Left forelimb (tissue), 1 donor: ENCODE measurements around the gene RAB6A.
"Not testable (repeated sequence)": the region's sequence is repeated elsewhere in the genome, so short reads cannot be mapped to it uniquely, and the experiment has no call there.

Experiments
- DNase-seq: peaks from one replicate; pipeline ENCODE4 v3.0.0-alpha.2; 2018; ENCODE audit warnings: low spot score

RAB6A gene

DNA sequence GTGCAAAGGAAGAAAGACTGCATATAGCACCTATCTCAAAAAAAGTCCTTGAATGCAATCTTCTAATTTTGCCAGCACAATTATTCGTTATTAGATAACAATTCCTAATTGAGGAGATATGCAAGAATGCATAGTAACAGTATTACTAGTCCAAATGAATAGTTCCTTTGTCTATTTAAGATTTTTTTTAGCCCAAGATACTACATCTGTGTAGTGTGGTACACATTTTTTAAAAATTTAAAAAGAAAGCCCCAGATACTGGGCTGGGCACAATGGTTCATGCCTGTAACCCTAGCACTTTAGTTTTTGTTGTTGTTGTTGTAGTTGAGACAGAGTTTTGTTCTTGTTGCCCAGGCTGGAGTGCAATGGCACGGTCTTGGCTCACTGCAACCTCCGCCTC, 43.7 kb downstream of the RAB6A start:
- no peak for DNase-seq

DNA sequence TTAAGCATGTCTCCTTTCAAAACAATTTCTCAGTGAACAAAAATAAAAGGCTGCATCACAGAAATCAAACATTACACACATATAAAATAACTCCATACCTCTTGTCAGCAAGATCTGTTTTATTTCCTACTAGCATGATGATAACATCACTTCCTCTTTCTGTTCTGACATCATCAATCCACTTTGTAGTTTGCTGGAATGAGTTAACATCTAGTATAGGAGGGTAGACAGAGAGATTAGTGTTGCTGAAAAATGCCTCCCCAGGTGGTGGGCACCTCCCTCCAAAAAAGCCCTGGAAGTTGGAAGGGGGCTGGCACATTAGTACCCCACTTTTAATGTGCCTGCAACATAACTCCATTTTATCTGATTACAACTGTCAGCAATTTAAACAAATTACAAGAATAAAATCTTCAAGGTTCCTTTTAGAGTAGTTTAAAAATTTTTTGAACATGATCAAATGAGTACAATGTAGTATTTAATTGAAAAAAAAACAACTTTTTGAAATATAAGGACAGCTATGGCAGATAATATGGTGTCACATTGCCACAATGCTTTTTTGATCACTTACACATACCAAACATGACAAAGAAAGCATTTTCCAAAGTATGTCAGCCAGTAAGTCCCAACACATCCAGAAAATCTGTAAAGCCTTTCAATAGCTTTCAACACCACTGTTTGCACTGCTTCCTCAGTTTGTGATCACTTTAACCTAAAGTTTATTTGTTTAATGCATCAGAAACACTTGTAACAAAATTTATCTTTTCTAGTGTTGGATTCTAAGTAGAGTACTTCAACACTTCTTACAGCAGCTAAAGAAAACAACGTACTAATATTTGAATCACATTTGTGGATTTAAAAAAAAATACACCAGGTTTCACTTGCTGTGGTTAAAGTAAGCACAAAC, 44.5 kb downstream of the RAB6A start:
- no peak for DNase-seq

DNA sequence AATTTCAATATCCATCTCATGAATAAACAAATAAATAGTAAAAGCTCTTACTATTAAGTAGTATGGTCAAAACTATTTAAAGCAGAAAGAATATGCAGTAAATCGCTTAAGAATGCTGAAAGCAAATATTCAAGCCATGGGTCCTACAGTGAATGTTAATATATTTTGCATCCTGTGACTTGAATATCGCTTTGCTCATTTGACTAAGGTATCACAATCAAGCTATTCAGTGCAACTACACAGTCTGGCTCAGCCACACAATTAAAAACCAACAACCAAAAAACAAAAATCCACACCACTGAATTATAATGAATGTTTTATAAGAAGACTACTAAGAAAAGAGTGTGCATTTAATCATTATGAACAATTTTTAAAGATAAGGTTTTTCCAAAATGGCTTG, 45.3 kb downstream of the RAB6A start:
- no peak for DNase-seq

DNA sequence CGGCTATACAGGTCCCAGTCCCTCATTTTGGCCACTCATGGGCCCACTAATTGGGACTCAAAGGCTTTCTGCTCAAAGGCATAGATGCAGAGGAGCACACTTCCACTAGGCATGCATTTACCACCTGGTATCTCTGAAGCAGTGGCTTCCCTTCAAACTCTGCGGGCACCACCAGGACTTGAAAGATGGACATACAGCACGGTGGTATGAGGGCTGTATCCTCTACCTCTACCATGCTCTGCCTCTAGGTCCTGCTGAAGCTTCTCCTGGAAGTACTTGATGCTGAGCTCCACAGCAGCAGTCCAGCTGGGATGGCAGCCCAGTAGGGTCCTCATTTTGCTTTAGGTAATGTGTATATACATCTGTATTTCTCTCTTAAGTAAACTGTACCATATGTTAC, 49.9 kb downstream of the RAB6A start:
- no peak for DNase-seq

DNA sequence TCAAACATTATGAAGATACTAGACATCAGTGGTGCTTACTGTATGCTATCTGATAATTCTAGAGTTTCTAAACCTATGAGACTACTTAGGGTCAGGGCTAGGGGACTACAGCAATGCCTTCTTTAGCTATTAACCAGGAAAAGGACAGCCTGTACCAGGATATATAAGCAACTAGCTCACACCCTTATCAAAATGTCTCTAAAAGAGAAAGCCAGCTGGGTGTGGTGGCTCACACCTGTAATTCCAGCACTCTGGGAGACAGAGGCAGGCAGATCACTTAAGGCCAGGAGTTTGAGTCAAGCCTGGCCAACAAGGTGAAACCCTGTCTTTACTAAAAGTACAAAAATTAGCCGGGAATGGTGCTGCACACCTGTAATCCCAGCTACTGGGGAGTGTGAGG, 55.8 kb downstream of the RAB6A start:
- DNase-seq = no peak

DNA sequence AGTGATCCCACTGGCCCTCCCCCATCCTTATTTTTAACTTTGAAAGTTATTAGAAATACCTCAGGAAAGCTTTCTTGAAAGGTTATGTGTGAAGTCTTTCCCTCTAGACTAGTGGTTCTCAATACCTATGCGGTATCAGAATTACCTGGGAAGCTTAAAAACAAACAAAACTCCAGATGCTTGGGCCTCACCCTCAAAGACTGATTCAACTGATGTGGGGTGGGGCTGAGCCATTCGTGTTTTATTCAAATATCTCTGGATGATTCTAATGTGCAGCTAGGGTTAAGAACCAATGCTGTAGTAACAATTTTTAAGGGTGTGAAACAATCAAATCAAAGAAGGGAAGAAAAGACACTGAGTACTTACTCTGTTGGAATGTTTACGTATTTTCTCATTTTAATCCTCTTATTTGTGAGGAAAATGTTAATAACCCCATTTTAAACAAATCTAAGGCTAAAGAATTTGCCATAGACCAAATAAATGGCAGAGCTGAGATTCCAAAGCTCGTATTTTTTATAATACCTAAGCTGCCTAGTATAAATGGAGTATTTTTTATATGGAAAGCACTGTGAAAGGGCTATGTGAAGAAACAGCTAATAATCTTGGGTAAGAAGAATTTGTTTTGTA, 66.9 kb downstream of the RAB6A start:
- DNase-seq = no peak

DNA sequence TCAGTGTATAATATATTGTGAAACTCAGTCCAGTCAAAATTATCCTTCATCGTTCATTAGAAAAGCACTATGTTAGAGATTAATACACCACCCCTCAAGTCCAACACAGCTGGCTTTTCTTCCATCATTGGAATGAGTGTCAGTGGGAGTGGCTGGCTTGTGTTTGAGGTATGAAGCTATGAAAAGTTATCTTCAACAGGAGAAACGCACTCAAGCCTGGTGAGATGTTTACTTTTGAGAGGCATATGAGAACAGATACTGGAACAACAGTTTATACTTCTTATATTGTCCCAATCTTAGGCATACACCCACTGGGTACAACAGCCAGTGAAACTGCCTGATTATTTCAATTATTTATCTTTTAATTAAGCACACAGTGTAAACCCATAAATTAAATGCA, 80.2 kb downstream of the RAB6A start:
- no peak for DNase-seq

DNA sequence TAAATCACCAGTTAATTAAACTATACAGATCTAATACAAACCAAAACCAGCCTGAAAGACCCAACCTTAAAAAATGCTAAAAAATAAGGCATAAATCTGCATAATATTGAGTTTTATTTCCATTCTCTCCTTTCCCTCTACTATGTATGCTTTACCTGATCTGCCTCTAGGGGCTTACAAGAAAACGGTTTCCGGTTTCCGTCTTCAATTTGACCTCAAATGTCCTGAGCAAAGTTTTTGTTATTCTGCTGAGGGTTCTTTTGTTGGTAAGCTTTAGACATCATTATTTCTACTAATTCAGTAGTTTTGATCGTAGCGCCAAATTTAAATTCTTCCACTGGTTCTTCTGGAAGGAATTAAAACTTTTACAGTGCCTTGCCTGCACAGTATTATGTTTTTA, 84.3 kb downstream of the RAB6A start:
- not testable (repeated sequence) for DNase-seq

DNA sequence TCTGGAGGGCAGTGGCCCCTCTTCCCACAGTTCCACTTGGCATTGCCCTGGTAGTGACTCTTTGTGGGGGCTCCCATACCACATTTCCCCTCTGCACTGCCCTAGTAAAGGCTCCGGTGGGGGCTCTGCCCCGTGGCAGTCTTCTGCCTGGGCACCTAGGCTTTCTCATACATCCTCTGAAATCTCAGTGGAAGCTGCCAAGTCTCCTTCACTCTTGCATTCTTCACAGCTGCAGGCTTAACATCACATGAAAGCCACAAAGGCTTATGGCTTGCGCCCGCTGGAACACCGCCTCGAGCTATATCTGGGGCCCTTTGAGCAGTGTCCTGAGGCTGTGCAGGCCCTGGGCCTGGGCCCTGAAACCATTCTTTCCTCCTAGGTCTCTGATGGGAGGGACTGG, 89.2 kb downstream of the RAB6A start:
- no peak for DNase-seq

DNA sequence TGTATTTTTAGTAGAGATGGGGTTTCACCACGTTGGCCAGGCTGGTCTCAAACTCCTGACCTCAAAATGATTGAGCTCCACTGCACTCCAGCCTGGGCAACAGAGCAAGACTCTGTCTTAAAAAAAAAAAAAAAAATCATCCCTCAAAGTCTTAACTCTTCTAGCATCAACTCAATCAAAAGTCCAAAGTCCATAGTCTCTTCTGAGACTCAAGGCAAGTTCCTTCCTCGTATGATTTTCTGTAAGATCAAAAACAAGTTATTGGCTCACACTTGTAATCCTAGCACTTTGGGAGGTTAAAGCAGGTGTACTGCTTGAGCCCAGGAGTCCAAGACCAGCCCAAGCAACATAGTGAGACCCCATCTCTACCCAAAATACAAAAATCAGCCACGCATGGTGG, 90.1 kb downstream of the RAB6A start:
- no peak for DNase-seq

DNA sequence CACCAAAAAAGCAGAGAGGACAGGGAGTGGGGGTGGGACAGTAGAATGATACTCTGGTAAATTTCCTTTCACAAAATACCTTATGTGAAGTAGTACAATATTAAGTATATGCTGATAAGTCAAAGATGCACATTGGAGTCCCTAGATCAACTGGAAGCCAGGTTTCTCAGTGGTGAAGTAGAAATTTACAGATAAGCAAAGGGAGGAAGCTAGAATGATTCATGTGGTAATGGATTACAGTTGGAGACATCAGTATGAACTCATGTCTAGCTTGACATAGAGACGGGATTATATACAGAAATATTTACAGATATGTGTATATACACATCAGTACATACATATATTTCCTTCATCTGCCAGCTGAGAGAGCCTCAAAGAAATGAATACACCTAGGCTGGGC, 93.0 kb downstream of the RAB6A start:
- no peak for DNase-seq

DNA sequence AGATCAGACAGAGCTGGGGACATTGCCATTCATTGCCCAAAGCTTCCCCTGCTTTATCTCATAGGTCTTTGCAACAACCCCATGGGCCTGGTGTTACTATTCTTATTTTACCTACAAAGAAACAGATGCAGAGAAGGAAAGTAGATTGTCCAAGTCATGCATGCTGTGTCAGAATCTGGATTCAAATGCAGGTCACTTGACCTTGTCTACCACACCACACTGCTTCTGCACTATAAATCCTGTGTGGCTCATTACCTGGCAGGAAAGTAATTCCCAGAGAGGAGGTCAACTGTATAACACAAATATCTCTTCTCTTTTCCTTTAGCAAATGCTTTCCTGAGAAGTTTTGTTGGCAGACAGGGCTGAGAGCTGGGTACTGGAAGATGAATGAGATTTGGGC, 96.0 kb downstream of the RAB6A start:
- DNase-seq = no peak

DNA sequence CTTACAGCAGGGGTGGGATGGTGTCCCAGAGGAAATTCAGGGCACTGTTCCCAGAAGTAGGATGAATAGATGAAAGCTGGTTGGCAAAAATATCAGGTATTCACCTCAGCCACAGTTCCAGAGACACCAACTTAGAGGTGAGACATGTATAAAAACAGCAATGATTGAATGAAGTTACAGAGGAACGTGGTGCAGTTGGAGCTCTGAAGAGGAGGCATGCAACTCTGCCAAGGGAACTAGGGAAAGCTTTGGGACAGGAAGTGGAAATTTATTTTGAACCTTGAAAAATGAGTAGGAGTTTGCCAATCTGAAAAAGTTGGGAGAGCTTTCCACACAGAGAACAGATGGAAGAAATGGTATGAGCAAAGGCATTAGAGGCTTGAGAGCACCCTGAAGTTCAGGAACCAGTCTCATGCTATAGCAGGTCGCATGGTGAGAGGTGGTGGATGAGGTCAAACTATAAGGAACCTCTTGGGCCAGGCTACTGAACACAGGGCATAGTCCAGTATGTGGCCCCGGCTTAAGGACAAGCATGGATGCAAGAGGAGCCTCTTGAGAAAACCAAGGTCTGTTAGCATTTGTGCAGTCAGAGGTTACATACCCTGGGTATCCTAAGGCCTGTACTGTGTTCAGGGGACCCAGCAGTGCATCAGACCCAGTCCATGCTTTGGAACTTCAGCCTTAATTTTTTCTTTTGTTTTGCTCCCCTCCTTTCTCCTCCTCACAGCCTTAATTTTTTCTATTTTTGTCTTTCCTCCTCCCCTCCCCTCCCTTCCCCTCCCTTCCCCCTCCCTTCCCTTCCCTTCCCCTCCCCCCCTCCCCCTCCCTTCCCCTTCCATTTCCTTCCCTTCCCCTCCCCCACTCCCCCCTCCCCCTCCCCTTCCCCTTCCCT, 97.0 kb downstream of the RAB6A start:
- no peak for DNase-seq

DNA sequence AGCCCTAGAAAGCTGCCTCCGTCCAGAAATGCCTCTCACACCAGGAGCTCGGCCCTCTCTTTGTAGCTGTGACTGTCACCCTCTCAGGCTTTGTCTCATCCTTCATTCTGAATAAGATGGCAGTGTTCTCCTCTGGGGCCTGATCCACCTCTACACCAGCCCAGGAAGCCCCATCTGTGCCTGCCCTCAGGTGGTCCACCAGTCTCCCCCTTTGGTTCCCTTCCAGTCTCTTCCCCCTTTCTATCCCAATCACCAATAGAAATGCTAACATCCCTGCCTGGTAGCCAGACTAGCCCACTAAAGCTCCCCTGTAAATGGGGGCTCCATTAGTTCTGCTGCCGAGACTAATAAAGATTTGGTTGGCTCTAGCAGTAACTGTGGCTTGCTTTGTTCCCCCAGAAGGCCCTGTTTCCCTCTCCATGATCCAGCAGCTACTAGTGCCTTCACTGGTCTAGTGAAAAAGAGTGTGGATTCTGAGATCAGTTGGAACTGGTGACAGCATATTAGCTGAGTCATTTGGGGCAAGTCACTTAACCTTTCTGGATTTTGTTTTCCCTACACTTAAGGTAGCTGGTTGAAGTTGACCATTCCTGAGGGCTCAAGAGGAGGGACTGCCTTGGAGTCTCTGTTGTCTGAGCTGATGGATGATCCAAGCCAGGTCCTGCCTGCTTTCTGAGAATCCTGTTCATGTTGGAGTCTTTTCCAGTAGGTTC, 98.3 kb downstream of the RAB6A start:
- no peak for DNase-seq

DNA sequence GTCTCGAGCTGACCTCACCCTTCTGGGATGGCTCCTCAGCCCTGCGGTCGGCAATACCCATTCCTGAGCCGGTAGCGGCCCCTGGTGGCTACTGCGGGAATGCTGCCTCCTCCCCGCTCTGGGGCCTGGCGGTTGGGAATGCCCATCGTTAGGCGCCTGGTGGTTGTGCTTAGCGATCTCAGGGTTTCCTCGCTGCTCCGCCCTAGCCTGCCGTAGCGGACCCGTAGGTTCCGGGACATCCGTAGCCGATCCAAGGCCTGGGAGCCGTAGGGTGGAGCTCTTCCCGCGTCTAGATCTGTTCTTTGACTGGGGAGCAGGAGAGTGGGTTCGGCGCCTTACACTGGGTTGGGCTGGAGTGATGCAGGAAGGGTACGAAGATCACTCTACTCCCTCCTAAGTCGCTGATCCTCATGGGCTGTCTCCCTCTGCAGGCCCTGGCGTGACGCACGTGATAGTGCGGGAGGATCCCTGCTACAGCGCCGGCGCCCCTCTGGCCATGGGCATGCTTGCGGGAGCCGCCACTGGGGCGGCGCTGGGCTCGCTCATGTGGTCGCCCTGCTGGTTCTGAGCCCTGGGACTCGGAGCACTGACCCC, 99.7 kb downstream of the RAB6A start:
- DNase-seq = peak; percentile 95

DNA sequence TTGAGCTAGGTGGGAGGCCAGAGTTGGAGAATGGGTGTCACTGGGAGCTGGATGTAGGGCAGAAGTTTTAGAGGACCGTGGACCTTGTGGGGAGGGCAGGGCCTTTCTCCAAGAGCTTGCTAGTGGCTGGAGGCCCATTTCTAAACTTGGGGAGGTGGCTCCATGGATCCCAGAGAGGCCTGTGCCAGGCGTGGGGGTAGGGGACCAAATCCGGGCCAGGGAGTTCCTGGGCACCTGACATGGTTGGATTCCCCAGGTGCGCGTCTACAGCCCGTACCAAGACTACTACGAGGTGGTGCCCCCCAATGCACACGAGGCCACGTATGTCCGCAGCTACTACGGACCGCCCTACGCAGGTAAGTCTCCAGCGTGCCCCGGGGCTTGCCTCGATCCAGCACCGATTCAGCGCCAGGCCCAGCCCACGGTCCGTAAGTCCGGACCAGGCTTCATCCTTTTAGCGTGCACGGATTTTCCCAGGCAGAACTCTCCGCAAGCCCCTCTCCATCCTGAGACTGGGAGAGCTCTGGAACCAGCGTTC, 100.3 kb downstream of the RAB6A start:
- DNase-seq = no peak

DNA sequence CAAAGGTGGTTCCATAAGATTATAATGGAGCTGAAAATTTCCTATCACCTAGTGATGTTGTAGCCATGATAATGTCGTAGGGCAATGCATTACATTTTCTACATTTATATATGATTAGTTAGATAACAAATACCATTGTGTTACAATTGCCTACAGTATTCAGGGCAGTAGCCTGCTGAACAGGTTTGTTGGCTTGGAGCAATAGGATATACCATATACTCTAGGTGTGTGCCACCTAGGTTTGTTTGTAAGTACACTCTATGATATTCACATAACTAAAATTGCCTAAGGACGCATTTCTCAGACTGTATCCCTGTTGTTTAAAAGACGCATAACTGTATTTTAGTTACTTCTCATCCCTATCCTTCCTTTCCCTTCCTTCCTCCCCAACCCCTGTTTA, 100.9 kb downstream of the RAB6A start:
- no peak for DNase-seq

DNA sequence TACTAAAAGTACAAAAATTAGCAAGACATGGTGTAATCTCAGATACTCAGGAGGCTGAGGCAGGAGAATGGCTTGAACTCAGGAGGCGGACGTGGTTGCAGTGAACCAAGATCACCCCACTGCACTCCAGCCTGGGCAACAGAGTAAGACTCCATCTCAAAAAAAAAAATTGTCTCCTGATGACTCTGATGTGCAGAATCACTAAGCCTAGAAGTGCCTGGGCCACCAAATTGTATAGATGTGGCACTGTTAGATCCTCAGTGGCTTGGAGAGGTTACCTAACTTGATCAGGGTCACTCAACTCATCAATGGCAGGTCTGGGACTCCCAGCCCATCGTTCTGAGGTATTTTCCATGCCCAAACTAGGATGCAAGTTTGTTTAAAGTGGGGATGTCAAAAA, 103.9 kb downstream of the RAB6A start:
- DNase-seq = no peak

DNA sequence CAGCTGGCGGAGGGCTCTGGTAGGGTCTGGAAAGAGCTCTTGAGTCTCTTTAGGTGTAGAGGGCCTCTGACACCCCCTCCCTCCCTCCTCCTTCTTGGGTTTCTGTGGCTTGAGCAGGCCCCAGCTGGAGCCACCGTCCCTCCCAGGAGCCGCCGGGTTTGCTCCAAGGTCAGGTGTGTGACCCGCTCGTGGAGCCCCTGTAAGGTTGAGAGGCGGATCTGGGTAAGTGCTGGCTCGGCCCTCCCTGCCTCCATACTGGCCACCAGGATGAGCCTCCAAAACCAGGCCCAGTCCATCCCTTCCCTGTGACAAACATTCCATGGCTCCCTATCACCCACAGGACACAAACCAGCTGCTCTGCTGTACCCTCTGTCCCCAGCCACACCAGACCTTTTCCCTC, 105.2 kb downstream of the RAB6A start:
- no peak for DNase-seq

DNA sequence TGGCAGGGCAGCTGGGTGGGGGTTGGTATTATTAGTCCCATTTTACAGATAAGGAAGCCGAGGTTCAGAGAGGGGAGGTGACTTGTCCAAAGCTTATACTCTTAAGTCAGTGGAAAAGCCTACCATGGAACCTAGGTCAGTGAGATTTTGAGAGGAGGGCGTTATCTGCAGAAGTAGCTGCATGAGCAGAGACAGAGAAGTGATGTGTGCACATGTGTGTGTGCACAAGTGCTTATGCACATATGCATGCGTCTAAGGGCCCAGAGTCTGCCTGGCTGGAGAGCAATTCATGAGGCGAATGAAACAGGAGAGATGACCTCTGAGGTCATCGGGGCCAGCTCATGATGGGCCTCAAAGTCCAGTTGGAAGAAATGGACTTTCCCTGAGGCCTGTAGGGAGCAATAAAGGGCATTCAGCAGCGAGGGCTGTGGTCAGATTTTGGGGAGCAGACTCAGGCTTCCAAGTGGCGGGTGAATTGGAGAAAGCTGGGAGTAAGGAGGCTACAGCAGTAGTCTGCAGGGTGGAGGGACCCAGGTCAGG, 106.3 kb downstream of the RAB6A start:
- no peak for DNase-seq

DNA sequence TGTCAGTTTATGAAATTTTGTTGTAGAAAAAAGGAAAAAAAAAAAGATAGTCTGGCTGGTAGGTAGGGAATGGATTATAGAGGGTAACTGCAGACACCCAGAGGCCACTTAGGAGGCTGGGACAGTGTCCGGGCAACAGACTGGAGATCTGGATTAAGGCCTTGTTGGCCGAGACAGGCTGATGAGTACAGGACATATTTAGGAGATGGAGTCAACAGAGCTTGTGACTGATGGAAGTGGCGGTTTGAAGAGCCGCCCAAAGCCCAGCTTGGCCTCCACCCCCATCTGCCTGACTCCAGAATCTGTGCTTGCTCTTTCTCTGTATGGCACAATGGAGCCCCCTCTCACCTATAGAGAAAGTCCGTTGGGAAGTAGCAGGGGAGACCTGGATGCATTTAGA, 106.9 kb downstream of the RAB6A start:
- DNase-seq = no peak
